Measurements from ENCODE around the gene C6orf141. TPM values are rescaled to one million over a fixed set of nuclear protein-coding genes. Genes with fewer than 3 reads are reported as not detected.

The C6orf141 gene
- total RNA-seq, 1 experiment from 2014 or later, result 40.1 TPM

DNA sequence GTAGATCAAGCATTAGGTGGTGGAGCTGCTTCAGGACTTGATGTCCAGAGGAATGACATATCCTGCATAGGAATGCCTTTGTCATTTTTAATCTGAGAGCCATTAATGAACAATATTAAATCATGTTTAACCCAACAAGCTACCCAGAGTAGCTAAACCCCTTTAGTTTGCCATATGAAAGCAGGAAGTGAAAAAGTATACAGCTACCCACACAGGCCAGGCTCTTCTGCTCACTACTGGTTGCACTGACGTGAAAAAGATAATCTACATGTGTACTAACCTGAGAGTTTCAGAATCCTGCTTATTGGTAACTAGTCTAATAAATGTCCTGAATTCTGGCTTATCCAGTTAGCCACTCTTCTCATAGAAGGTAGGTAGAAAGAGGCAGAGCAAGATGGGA is 30.8 kb upstream of the C6orf141 start:
- Histone ChIP-seq H3K4me1 (ENCODE audit: insufficient read depth, low read length) (no peaks in the 10 kb centered on the region), H3K18ac (ENCODE audit: insufficient read length, low read depth, low read length) (no peak overlapping the region), H2BK12ac (ENCODE audit: insufficient read length, low read depth, low read length) (no peak overlapping the region), H4K8ac (replicated peaks; ENCODE audit: insufficient read length, low read depth, low read length) (no peak overlapping the region), H3K27ac (ENCODE audit: insufficient read length, low read depth, low read length) (no peak overlapping the region), H4K20me1 (ENCODE audit: control insufficient read depth, insufficient read depth, insufficient read length) (no peaks in the 10 kb centered on the region), H2BK20ac (ENCODE audit: low read depth, low read length, poor library complexity, severe bottlenecking) (no peak overlapping the region), H3T11ph (ENCODE audit: low read length) (no peak overlapping the region), H4K5ac (ENCODE audit: insufficient read length, low read depth, low read length) (no peak overlapping the region), H2BK15ac (ENCODE audit: low read depth, low read length) (no peak overlapping the region), H2AK5ac (ENCODE audit: insufficient read length, low read length) (no peak overlapping the region), H2AFZ (ENCODE audit: low read length) (no peak overlapping the region), H3K79me1 (ENCODE audit: insufficient read depth, low read depth, low read length, poor library complexity, severe bottlenecking) (no peaks in the 10 kb centered on the region), H3K27me3 (ENCODE audit: insufficient read depth, low read length) (no peaks in the 10 kb centered on the region), H3K23me2 (ENCODE audit: insufficient read length, low read depth, low read length, poor library complexity, severe bottlenecking) (no peaks in the 10 kb centered on the region), H3K9ac (ENCODE audit: extremely low read depth, insufficient read length, low read length) (no peak overlapping the region), H3K14ac (ENCODE audit: insufficient read depth, low read length) (no peak overlapping the region), H3K23ac (ENCODE audit: insufficient read length, low read depth, low read length) (no peak overlapping the region), H2BK120ac (ENCODE audit: low read depth, low read length, poor library complexity, severe bottlenecking) (no peak overlapping the region), H3K9me3 (ENCODE audit: control insufficient read depth, low read depth, low read length) (no peaks in the 10 kb centered on the region), H3K4me2 (ENCODE audit: insufficient read depth, insufficient read length, low read length) (no peak overlapping the region), H3K79me2 (ENCODE audit: insufficient read depth, low read length) (no peaks in the 10 kb centered on the region), H2BK5ac (ENCODE audit: insufficient read length, low read length) (no peak overlapping the region), H3K4ac (ENCODE audit: low read depth, low read length) (no peak overlapping the region), H4K91ac (ENCODE audit: insufficient read length, low read depth, low read length) (no peak overlapping the region), H3K56ac (ENCODE audit: insufficient read length, low read depth, low read length) (no peak overlapping the region)
- no peaks in the 10 kb centered on the region for H3K4me1 Mint-ChIP-seq
- DNase-seq, result no peak
- no peaks in the 10 kb centered on the region for H3K27me3 Mint-ChIP-seq (ENCODE audit: low read depth)
- H3K36me3 Mint-ChIP-seq (ENCODE audit: insufficient read depth in 1 of 3, low read depth in 3 of 3), result no peaks in the 10 kb centered on the region; a peak in 1 of 7 replicates
- no peak for TF ChIP-seq CTCF (conservative IDR thresholded peaks at IDR 0.05)
- H3K27ac Mint-ChIP-seq, result no peak overlapping the region
- H3K9me3 Mint-ChIP-seq, result no peaks in the 10 kb centered on the region
- H3K4me3 Mint-ChIP-seq, result no peak overlapping the region
- no CpG with 5 or more reads among the region's 1 CpG for WGBS (ENCODE audit: extremely low coverage, insufficient read length, low lambda C conversion rate)

Measured in H9 (cell line).